DOHH2 (cell line): ENCODE measurements around the gene ABCA3.
A peak's percentile ranks its signal among the peaks of the same experiment; 100 is the strongest.

ENCODE experiments used
- H3F3A ChIP-seq: fragments of 200-600 bp; sonication (generic), shearing (Covaris generic); 2 replicates; pipeline ENCODE4 v1.6.0; 2016; ENCODE audit warnings: antibody characterized with exemption, mild to moderate bottlenecking; ENCODE audit not compliant: control insufficient read depth, insufficient read depth
- H3K27ac ChIP-seq: fragments of 200-600 bp; sonication (generic); 2 replicates; pipeline ENCODE4 v1.5.1; 2014; ENCODE audit warnings: low read depth, mild to moderate bottlenecking, low read length, moderate library complexity
- H3K27me3 ChIP-seq: fragments of 200-600 bp; sonication (generic); 2 replicates; pipeline ENCODE4 v1.6.1; 2014; ENCODE audit warnings: mild to moderate bottlenecking, low read length, mixed read lengths; ENCODE audit not compliant: control insufficient read depth
- H3K36me3 ChIP-seq: fragments of 200-600 bp; sonication (generic); 2 replicates; pipeline ENCODE4 v1.6.1; 2014; ENCODE audit warnings: mild to moderate bottlenecking, low read length, moderate library complexity, mixed read lengths; ENCODE audit not compliant: control insufficient read depth
- H3K4me1 ChIP-seq: fragments of 200-600 bp; sonication (generic); 2 replicates; pipeline ENCODE4 v1.6.1; 2014; ENCODE audit warnings: mild to moderate bottlenecking, low read length, mixed read lengths; ENCODE audit not compliant: control insufficient read depth
- H3K4me2 ChIP-seq: fragments of 200-600 bp; sonication (generic); 2 replicates; pipeline ENCODE4 v1.6.0; 2014; ENCODE audit warnings: mild to moderate bottlenecking, low read length, moderate library complexity
- H3K4me3 ChIP-seq: fragments of 200-600 bp; sonication (generic); 2 replicates; pipeline ENCODE4 v1.5.1; 2014; ENCODE audit warnings: mild to moderate bottlenecking, low read length, mixed read lengths
- H3K79me2 ChIP-seq: fragments of 200-600 bp; sonication (generic); 2 replicates; pipeline ENCODE4 v1.6.1; 2014; ENCODE audit warnings: mild to moderate bottlenecking, low read length, mixed read lengths; ENCODE audit not compliant: control insufficient read depth
- H3K9me2 ChIP-seq: fragments of 200-600 bp; sonication (generic); replicated peaks from 2 replicates; pipeline ENCODE4 v1.6.1; 2014; ENCODE audit warnings: mild to moderate bottlenecking, low read length, mixed read lengths; ENCODE audit not compliant: control insufficient read depth
- H3K9me3 ChIP-seq: fragments of 200-600 bp; sonication (generic); 2 replicates; pipeline ENCODE4 v1.6.1; 2014; ENCODE audit warnings: antibody characterized with exemption, low read length, mixed read lengths; ENCODE audit not compliant: control insufficient read depth, insufficient read depth
- H4K20me1 ChIP-seq: fragments of 200-600 bp; sonication (generic); 2 replicates; pipeline ENCODE4 v1.6.0; 2014; ENCODE audit warnings: low read depth, mild to moderate bottlenecking, antibody characterized with exemption, low read length, moderate library complexity; ENCODE audit not compliant: control insufficient read depth, insufficient read depth
- EZH2phosphoT487 ChIP-seq: fragments of 200-600 bp; sonication (generic); IDR thresholded peaks from 2 replicates; pipeline ENCODE4 v1.6.1; 2017; ENCODE audit warnings: borderline replicate concordance, mild to moderate bottlenecking, antibody characterized with exemption, low read length, moderate library complexity, mixed read lengths
- TF ChIP-seq, protein P1 (sequence below): fragments of 200-600 bp; sonication (generic); IDR thresholded peaks from one replicate; pipeline ENCODE4 v1.5.1; 2014; ENCODE audit warnings: antibody characterized with exemption, mild to moderate bottlenecking, low read depth, low read length; ENCODE audit not compliant: poor library complexity, severe bottlenecking

The ABCA3 gene

GRCh38 chr16:2371421-2371820, 30.9 kb upstream of the ABCA3 start:
- H3K4me2 ChIP-seq = no peak overlapping the region
- H4K20me1 ChIP-seq = no peaks in the 10 kb centered on the region
- no peaks in the 10 kb centered on the region for H3K9me2 ChIP-seq
- no peak for TF ChIP-seq EZH2phosphoT487
- TF ChIP-seq, protein P1, sequence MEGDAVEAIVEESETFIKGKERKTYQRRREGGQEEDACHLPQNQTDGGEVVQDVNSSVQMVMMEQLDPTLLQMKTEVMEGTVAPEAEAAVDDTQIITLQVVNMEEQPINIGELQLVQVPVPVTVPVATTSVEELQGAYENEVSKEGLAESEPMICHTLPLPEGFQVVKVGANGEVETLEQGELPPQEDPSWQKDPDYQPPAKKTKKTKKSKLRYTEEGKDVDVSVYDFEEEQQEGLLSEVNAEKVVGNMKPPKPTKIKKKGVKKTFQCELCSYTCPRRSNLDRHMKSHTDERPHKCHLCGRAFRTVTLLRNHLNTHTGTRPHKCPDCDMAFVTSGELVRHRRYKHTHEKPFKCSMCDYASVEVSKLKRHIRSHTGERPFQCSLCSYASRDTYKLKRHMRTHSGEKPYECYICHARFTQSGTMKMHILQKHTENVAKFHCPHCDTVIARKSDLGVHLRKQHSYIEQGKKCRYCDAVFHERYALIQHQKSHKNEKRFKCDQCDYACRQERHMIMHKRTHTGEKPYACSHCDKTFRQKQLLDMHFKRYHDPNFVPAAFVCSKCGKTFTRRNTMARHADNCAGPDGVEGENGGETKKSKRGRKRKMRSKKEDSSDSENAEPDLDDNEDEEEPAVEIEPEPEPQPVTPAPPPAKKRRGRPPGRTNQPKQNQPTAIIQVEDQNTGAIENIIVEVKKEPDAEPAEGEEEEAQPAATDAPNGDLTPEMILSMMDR = no peak
- H3K36me3 ChIP-seq = no peaks in the 10 kb centered on the region
- H3K4me1 ChIP-seq = no peaks in the 10 kb centered on the region
- H3K27ac ChIP-seq = no peak overlapping the region
- H3K4me3 ChIP-seq = no peak overlapping the region
- no peaks in the 10 kb centered on the region for H3K79me2 ChIP-seq
- no peaks in the 10 kb centered on the region for H3F3A ChIP-seq
- H3K9me3 ChIP-seq = no peaks in the 10 kb centered on the region
- peaks cover 47% of the 10 kb centered on the region for H3K27me3 ChIP-seq

GRCh38 chr16:2370721-2371120, 30.2 kb upstream of the ABCA3 start:
- Histone ChIP-seq H4K20me1 (no peaks in the 10 kb centered on the region), H3K27me3 (peaks cover 54% of the 10 kb centered on the region), H3K4me1 (no peaks in the 10 kb centered on the region), H3K4me2 (no peak overlapping the region), H3K79me2 (no peaks in the 10 kb centered on the region), H3K4me3 (no peak overlapping the region), H3K9me2 (no peaks in the 10 kb centered on the region), H3F3A (no peaks in the 10 kb centered on the region), H3K27ac (no peak overlapping the region), H3K36me3 (no peaks in the 10 kb centered on the region), H3K9me3 (no peaks in the 10 kb centered on the region)
- TF ChIP-seq EZH2phosphoT487 = no peak
- TF ChIP-seq, protein P1 = no peak

DNA sequence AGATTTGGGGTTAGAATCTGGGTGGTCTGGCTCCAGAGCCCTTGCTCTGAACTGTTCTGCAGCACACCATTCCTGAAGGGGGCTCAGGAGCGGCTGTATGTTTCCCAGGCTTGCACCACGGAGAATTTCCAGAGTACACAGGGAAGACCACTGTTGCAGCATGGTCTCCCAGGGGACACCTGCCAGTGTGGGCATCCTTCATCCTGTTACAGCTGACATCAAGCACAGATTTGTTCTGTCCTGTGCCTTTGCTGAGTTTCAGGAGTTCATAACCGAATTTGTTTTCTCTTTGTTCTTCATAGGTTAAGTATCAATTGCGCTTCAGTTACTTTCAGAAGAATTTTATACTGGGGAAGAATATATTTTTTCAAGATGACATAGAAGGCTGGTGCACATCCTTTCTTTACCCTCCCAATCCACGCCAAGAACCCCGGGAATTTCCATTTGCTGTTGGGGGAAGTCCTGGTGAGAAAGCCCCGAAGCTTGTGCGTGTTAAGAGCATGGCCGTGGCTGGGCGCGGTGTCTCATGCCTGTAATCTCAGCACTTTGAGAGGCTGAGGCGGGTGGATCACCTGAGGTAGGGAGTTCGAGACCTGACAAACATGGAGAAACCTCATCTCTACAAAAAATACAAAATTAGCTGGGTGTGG, 26.3 kb upstream of the ABCA3 start:
- no peak overlapping the region for H3K4me3 ChIP-seq
- H3K4me2 ChIP-seq = no peak overlapping the region
- TF ChIP-seq EZH2phosphoT487 = peak; percentile 66; the same call in 1 of the 2 replicates
- TF ChIP-seq, protein P1 = no peak
- H3K4me1 ChIP-seq = no peaks in the 10 kb centered on the region
- peaks cover 71% of the 10 kb centered on the region for H3K27me3 ChIP-seq
- H3K36me3 ChIP-seq = no peaks in the 10 kb centered on the region
- no peaks in the 10 kb centered on the region for H3F3A ChIP-seq
- no peaks in the 10 kb centered on the region for H3K9me2 ChIP-seq
- no peaks in the 10 kb centered on the region for H3K9me3 ChIP-seq
- H3K27ac ChIP-seq = no peak overlapping the region
- H4K20me1 ChIP-seq = no peaks in the 10 kb centered on the region
- no peaks in the 10 kb centered on the region for H3K79me2 ChIP-seq
